CD4-positive, alpha-beta T cell treated with Interleukin-12 subunit alpha and Interleukin-12 subunit beta, for 1 hour (primary cell): ENCODE data around the gene WDR89.
"Not testable (repeated sequence)": the region's sequence is repeated elsewhere in the genome, so short reads cannot be mapped to it uniquely, and the experiment has no call there.

ENCODE experiments used
- DNase-seq: peaks from one replicate; pipeline ENCODE4 v3.0.0-alpha.2; 2020

Gene WDR89

GRCh38 chr14:63652406-63652805 lies 10.7 kb upstream of the WDR89 start:
- DNase-seq, result no peak

- peak; percentile 75 for DNase-seq
Measured at GRCh38 chr14:63650256-63650952, 8.7 kb upstream of the WDR89 start.

DNA sequence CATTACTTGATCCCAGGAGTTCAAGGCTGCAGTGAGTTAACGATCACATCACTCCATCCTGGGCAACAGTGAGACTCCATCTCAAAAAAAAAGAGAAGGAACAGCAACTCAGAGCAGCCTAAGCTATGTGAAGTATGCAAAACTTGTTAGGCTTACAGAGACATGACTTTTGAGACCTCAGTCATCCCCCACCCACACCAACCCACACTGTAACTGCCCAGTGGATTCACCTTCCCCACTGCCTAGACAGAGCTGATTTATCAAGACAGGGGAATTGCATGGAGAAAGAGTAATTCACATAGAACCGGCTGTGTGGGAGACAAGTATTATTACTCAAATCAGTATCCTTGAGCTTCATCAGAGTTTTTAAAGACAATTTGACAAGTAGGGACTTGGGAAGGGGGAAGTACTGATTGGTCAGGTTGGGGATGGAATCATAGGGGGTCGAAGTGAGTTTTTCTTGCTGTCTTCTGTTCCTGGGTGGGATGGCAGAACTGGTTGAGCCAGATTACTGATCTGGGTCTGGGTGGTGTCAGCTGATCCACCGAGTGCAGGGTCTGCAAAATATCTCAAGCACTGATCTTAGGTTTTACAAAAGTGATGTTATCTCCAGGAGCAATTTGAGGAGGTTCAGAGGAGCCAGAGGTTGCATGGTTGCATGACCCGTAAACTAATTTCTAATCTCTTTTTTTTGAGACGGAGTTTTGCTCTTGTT lies 6.2 kb upstream of the WDR89 start:
- DNase-seq, result no peak

GRCh38 chr14:63644741-63645140 lies 3.1 kb upstream of the WDR89 start:
- no peak for DNase-seq

DNA sequence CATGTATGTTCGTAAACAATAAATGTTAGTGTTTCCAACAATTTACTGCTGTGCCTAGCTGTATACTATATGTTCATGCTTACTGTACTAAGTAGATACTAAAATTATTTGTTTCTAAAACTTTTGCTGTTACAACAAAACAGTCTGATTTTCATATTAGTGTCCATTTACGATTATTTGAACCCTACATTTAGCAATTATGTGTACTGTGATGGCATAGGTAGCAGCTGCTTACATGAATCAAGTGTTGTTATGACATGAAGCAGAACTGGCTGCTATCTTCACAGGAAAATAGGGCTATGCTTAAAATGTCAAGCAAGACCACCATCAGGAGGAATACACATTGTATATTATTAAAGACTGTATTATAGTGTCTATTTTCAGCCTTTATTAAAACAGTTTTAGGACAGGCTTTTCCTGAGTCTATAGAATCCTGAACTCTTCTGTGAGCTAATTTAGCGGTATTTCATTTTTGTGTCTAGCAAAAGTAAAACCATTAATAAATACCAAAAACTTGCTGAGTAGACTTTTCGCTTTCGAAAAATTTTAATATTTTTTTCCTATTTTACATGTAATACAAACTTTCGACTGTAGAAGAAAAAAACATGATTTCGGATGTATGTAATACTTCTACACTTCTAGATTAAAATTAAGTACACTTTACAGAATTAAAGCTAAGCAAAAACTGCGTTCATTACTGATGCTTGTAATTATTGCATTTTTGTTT lies 1.1 kb upstream of the WDR89 start:
- no peak for DNase-seq

- peak; percentile 94 for DNase-seq
Measured at GRCh38 chr14:63642229-63642611, 549 bp upstream of the WDR89 start.

DNA sequence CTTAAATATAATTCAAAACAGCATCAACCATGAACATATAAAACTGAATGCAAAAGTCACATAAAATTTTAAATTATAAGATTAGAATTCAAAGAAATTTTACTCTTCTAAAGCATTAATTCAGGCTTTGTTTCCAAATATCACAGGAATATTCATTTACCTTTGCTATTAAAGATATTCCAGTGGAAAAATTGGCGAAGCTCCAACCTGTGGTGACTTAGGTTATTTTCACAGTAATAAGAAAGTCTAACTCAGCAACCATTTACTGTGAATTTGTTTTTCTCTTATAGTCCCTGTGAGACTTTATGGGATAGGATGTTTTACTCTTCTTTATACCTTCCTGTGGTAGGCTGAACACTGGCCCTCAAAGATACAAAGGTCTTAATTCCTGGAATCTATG lies 3.2 kb downstream of the WDR89 start:
- DNase-seq, result no peak

- DNase-seq, result not testable (repeated sequence)
Measured at GRCh38 chr14:63636094-63636635, 5.5 kb downstream of the WDR89 start.

GRCh38 chr14:63633801-63634200 lies 7.9 kb downstream of the WDR89 start:
- DNase-seq, result no peak

GRCh38 chr14:63632932-63633514 lies 8.6 kb downstream of the WDR89 start:
- DNase-seq, result peak; percentile 60

GRCh38 chr14:63624701-63625100 lies 17.0 kb downstream of the WDR89 start:
- DNase-seq, result no peak

DNA sequence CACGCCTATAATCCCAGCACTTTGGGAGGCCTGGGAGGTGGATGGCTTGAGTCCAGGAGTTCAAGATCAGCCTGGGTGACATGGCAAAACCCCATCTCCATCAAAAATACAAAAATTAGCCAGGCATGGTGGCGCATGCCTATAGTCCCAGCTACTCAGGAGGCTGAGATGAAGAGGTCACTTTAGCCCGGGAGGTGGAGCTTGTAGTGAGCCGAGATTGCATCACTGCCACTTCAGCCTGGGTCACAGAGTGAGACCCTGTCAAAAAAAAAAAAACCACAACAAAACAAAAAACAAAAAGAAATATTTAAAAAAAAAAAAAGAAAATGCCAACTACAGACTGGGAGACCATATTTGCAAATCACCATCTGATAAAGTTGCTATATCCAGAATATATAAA lies 17.5 kb downstream of the WDR89 start:
- no peak for DNase-seq

GRCh38 chr14:63621975-63622374 lies 19.7 kb downstream of the WDR89 start:
- not testable (repeated sequence) for DNase-seq

- no peak for DNase-seq
Measured at GRCh38 chr14:63616015-63616414, 25.7 kb downstream of the WDR89 start.

- DNase-seq, result no peak
Measured at GRCh38 chr14:63614679-63615363, 26.9 kb downstream of the WDR89 start.

DNA sequence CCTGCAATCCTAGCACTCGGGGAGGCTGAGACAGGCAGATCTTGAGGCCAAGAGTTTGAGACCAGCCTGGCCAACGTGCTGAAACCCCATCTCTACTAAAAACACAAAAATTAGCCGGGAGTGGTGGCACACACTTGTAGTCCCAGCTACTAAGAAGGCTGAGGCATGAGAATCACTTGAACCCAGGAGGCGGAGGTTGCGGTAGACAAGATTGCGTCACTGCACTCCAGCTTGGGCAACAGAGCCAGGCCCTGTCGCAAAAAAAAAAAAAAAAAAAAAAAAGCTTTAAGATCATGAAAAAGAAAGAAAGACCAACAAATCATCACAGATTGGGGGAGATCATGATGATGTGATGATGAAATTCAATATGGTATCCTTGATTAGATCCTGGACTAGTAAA lies 30.6 kb downstream of the WDR89 start:
- no peak for DNase-seq

GRCh38 chr14:63605041-63605532 lies 36.6 kb downstream of the WDR89 start:
- no peak for DNase-seq

DNA sequence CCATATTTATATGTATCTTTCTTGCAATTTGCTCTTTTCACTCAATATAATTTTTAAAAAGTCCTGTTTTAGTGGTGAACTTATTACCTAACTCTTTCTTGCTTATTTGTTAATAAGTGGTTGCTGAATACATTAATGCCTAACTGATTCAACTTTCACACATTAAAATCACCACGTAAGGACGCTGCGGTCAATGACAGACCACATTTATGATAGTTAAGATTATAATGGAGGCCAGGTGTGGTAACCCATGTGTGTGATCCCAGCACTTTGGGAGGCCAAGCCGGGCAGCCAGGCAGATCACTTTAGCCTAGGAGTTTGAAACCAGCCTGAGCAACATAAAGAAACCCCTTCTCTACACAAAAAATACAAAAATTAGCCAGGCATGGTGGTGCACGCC lies 37.0 kb downstream of the WDR89 start:
- no peak for DNase-seq

DNA sequence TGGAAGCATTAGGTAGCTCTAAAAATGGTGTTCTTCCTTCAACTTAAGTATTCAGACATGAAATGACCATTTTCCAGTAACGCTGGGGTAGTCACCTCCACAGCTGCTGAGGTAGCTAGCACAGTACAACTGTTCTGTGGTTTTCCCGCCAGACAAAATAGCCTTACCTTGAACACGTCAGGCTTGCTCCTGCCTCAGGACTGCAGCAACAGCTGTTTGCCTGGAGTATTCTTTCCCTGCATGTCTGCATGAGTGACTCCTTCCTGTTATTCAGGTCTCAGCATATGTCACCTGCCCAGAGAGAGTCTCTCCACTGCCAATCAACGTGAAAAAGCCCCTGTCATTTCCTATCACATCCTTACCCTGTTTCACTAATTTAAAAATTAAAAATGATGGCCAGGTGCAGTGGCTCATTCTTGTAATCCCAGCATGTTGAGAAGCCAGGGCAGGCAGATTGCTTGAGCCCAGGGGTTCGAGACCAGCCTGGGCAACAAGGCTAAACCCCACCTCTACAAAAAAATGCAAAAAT lies 37.9 kb downstream of the WDR89 start:
- DNase-seq, result no peak

DNA sequence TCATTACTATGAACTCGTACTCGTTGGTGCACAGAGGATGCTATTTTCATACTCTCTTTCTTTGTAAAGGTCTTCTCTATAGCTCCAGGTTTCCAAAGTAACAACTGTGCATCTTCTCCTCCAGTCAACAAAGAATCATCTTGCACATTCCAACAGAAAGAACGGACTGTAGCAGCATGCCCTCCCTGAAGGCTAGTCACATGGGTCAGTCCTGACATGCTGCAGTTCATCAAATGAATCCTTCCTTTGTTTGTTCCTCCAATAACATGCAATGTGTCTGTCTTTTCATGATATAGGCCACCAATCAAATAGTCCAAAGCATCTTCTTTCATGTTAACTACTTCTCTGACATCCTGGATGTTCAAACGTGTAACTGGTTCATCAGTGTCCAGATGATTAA lies 42.9 kb downstream of the WDR89 start:
- DNase-seq, result no peak

DNA sequence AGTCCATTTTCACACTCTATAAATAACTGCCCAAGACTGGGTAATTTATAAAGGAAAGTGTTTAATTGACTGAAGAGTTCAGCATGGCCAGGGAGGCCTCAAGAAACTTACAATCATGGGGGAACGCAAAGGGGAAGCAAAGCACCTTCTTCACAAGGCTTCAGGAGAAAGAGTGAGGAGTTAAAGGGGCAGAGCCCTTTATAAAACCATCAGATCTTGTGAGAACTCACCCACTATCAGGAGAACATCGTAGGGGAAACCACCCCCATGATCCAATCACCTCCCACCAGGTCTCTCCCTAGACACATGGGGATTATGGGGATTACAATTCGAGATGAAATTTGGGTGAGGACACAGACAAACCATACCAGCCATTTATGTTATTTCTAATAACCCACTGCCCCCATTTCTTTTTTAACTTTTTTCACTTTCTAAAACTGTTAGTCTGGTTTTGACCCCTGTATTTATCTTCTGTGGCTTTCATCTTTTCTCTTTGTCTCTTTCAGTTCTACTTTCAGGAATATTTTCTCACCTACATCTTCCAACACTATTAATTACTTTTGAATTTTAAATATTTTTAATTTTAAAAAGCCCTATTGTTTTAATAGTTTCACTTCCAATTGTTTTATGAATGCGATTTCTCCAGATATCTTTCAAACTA lies 44.5 kb downstream of the WDR89 start:
- no peak for DNase-seq
